HG03460 (cell line): ENCODE results near the gene CCDC172.

Experiments used
- ATAC-seq: cut with Tn5 transposase; IDR thresholded peaks from one replicate; pipeline ENCODE4 v1.9.1; 2021; ENCODE audit not compliant: unreplicated experiment

CCDC172 gene

GRCh38 chr10:116324227-116324950 lies at the start of gene CCDC172:
Gene CCDC172 (plus strand): TSS chr10:116324448. CDS start chr10:116325012, 564 bp downstream.
- no peak for ATAC-seq

DNA sequence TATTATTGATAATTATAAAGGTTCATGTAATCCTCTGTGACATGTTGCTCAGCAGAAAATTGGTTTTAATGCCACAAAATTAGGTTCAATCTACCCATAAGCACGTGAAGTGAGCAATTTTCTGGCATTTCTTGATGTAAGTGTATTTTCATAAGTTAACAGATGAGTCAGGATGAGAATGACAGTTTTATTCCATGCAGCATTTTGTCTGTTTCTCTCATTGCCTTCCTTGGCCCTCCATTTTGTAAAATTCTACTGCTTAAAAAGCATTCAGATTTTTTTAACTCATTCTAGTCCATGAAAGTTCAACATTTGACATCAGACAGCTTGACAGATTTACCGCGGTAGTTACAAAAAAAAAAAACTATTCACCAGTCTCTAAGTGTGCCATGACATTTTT lies 47.3 kb upstream of the CCDC172 start:
- no peak for ATAC-seq

GRCh38 chr10:116278846-116279245 lies 45.4 kb upstream of the CCDC172 start:
- no peak for ATAC-seq

DNA sequence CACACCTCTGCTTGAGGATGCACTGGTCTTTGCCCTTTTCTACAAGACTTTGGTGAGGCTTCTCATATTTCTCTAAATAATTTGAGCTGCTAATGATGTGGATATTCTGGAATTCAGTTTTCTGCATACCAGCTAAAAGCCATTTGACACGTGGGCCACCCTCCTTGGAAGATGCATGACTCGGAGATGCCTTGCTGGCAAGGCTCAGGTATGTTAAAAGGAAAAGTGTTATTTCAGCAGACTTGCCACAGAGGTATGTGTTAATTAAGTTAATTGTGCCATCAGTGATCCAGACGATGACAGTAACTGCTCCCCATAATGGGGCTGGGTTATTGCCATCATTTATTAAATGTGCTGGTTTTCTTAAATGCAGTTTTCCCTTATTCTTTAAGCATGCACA lies 42.5 kb upstream of the CCDC172 start:
- ATAC-seq, result no peak

DNA sequence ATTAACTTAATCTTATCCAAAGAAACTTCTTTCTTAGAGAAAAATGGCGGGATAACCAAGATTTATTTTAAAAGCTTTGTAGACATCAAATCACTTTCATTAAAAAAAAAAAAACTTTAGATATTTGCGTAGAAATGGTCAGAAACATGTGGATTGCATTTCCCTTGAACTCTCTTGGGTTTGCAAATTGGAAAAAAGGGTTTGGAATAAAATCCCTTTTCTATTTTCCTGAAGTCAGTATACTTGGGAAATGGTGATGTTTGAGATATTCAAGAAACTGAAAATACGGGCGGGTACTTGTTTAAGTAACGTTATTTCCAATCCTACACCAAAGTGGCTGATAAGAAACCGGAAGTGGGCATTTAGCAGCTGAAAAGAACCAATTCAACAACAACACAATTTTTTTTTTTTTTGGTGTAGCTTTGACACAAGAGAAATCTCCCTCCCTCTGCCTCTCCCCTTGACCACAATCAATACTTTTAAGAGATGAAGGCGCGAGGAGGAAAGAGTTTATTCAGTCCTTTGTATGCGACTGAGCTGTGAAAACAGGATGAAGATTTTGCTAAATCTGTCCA lies 37.5 kb upstream of the CCDC172 start:
- ATAC-seq, result no peak

DNA sequence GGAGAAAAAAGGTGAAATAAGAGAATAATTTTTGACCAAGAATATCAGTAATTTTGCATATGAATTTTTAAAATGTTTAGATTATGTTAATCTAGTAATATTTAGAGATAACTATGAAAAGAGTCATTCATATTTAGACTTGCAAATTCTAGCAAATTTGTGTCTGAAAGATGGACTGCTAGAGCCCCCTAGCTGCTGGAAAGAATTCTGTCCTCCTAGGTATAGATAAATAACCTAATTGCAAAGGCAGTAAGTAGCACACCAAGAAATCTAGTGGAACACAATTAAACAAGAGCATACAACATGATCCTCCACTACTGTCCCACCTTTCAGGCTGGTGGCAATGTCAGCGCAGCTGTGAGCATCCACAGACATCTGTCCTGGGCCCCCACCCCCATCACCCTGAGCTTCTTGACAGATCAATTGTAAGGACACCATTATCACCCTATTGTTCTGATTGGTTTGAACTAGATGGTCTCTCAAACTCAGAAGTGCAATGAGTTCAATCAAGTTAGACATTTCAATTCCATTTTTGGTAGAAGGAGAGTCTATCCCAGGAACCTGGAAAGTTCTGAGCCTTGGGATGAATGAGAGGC lies 36.2 kb upstream of the CCDC172 start:
- no peak for ATAC-seq

- no peak for ATAC-seq
Measured at GRCh38 chr10:116289652-116290051, 34.6 kb upstream of the CCDC172 start.

DNA sequence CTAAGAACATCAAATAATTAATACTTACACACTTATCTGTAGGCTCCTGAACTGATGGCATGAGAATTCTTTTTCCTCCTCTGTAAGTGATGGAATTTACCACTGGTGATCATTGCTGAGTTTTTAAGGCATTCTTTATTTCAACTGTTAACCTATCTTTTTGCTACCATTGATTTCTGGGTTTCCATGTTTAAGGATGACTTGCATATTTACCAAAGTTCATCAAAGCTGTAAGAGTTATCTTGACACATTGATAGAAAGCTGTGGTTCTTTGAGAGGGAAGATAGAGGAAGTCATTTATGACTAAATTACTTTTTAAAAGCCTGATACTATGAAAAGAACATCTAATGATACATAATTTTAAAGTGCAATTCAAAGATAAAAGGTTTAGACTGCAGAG lies 31.8 kb upstream of the CCDC172 start:
- ATAC-seq, result no peak

GRCh38 chr10:116296291-116296721 lies 27.9 kb upstream of the CCDC172 start:
- ATAC-seq, result no peak

GRCh38 chr10:116298586-116298985 lies 25.7 kb upstream of the CCDC172 start:
- no peak for ATAC-seq

DNA sequence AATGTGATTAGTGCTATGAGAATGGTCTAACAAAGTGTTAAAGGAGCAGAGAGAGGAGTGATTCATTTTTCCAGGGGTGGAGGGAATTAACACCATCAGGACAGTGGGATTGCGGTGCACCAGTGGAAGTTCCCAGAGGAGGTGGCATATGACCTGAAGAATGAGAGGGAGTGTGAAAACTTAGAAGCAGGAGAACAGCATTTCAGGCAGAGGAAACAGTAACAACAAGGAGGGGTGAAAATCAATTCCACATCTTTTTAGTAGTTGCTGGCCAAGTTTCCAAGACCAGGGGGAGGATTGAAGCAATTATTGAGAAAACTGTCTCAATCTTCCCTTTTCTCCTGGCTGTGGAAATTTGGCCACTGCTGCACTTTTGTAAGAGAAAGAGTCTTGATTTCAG lies 23.7 kb upstream of the CCDC172 start:
- ATAC-seq, result no peak

- ATAC-seq, result no peak
Measured at GRCh38 chr10:116304923-116305322, 19.3 kb upstream of the CCDC172 start.

DNA sequence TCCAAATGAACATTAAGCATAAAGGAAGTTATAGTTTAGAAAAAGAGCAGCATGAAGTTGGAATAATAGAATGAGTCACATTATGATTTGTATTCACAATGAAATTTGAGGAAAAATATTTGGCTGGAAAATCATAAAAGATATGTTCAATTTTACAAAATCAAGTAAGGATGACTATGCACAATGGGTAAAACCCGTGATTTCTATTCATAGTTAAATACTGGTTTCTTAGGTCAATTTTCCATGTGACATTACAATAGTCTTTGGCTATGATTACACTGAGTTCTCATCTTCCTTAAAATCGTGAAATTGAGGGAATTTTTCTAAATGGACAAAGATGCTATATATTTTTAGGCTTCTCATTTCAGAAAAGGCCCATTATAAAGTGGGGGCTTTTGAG lies 17.4 kb upstream of the CCDC172 start:
- no peak for ATAC-seq

DNA sequence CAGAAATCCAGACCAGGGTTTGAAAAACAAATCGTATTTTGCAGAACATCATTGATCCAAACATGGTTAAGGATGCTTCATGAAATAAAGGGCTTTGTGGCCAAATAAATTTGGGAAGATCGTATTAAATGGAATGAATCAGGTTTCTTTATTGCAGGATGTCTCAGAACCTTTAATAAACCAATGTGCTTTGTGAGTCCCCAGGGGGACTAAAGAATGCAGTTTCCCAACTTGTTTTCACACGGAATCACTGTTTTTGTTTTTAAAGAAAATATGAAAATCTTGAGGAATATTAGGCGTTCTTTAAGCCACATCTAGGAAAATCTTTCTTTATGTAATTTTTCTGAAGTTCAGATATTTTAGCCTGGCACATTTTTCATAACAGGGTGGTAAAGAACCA lies 16.8 kb upstream of the CCDC172 start:
- ATAC-seq, result no peak

- no peak for ATAC-seq
Measured at GRCh38 chr10:116311016-116311415, 13.2 kb upstream of the CCDC172 start.

DNA sequence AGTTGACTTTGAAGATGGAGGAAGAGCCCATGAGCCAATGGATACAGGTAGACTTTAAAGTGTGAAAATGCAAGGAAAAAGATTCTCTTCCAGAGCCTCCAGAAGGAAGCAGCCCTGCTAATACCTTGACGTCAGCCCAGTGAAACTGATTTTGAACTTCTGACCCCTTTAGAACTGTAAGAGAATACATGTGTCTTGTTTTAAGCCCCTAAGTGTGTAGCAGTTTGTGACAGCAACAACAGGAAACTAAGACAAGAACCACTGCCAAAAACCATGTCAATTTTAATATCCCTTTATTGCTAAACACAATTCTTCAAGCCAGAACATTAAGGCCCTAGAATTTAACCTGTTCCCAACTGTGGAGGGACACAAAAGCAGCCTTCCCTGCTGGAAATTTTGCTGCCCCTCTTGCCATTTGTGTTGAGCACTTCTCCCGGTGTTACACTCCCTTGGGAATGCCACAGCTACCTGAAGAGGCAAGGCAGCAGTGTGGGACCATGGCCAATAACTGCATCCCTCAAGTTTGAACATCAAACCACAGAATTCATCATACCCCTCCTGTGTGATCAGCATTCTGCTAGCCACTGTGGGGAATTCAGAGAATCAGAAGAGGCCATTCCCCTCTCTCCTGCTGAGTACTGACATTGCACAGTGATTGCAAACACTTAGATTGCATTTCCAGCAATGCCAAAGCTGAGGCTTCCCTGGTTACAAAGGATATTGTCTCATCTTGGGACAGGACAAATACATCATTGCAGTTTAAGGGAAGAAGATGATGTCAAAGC lies 12.3 kb upstream of the CCDC172 start:
- ATAC-seq, result no peak

DNA sequence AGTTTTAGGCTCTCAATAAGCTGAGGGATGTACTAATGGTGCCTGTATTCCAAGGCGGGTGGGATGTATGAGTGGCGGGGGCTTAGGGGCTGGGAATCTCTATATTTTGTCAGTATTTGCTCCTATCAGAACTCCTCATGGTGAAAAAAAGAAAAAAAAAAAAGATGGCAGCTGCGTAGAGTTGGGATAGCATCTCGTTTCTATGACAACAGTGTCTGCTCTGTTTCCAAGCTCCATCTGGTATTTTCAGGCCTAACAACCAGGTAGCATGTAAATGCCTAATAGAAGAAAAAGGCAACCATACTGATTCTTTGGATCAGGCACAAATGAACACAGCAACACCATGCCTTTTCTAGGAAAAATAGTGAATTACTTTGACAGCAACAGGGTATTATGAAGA lies 11.7 kb upstream of the CCDC172 start:
- ATAC-seq, result no peak

DNA sequence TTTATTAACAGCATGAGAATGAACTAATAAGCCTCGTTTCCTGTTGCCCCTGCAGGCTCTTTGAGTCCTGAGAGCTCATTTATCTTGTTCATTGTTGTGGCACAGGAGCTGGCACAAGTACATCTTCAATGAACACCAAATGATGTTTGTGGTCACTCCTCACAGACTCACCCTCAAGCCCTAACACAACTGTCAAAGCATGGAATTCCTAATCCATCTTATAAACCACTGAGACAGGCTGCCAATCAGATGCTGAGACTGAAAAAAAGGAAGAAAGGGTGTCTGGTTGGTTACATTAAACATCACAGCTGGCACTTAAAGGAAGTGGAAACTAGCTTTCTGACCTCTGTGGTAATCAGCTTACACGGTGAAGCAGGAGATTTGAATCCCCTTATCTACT lies 7.7 kb upstream of the CCDC172 start:
- no peak for ATAC-seq

DNA sequence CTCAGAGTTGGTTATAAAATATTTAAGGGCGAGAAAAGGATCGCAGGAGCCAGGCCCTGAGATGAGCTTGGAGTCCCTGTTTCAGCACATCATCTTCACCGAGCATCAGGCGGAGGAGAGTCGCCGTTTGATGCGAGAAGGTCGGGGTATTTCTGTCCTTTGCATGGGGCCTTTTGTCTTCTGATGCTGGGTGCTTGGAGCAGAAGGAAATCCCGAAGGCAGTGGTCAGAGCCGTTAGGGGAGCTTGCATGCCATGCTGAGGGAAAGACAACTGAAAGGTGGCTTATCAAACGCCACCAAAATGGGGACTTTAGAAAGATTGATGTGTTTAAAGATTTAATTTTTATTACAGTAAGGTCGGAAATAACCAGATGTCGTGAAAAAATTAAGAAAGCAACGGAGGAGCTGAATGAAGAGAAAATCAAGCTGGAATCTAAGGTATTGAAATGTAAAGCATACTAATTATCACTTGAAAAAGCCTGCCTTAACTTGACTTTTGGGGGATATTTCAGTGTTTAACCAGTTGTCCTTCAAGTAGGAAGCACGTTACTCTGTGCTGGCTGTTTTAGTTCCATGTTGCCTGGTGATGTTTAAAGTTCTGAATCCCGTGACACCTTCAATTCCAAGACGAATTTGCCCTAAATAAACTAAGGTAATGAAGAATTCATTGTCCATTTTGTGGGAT lies 845 bp downstream of the CCDC172 start:
- no peak for ATAC-seq

DNA sequence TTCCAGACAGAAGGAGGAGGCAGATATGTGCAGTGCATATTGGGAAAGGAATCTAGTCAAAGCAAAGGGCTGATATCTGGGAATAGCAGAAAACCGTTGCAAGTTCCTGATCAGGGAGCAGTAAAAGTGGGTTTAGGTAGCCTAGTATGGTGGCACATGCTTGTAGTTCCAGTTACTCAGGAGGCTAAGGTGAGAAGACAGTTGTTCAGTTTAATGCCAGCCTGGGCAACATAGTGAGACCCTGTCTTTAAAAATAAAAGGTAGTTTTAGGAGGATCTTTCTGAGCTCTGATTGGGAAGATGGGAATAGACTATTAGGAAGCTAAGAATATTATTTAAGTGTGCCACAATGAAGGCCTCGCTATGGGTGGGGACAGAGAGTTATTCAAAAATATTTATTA lies 1.7 kb downstream of the CCDC172 start:
- no peak for ATAC-seq

DNA sequence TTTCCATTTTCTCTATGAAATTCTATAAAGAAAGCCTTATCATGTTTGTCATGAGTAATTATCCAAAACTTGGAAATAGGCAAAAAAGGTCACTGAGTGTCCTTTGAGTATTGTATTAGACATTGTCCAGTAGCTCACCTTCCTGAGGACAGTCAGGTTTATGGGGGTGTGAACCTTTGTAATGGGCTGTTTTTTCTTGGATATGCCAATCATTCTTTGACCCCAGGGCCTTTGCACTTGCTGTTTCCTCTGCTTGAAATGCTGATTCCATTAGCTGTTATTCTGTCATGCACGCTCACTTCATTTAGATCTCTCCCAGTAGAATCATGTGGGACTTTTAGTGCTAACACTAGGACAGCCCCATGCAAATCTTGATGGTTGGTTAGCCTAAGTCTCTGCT lies 4.9 kb downstream of the CCDC172 start:
- ATAC-seq, result no peak
